ENCODE results near the gene RBM5.
A peak's percentile ranks its signal among the peaks of the same experiment; 100 is the strongest.

RBM5 gene

GRCh38 chr3:50121072-50122032 is 32.6 kb downstream of the RBM5 start:
- DNase-seq (ENCODE audit: low spot score) = peak; percentile 85

GRCh38 chr3:50122071-50122470 is 33.4 kb downstream of the RBM5 start:
- no peak for DNase-seq (ENCODE audit: low spot score)

- no peak for DNase-seq (ENCODE audit: low spot score)
These were observed 34.1 kb downstream of the RBM5 start for GRCh38 chr3:50122661-50123391.

- no peak for DNase-seq (ENCODE audit: low spot score)
These were observed 34.8 kb downstream of the RBM5 start for GRCh38 chr3:50123394-50124051.

- no peak for DNase-seq (ENCODE audit: low spot score)
These were observed 35.5 kb downstream of the RBM5 start for GRCh38 chr3:50124052-50124799.

GRCh38 chr3:50124800-50125178 is 36.1 kb downstream of the RBM5 start:
- no peak for DNase-seq (ENCODE audit: low spot score)

- DNase-seq (ENCODE audit: low spot score) = no peak
These were observed 37.0 kb downstream of the RBM5 start for GRCh38 chr3:50125541-50126286.

- no peak for DNase-seq (ENCODE audit: low spot score)
These were observed 37.8 kb downstream of the RBM5 start for GRCh38 chr3:50126287-50127211.

- no peak for DNase-seq (ENCODE audit: low spot score)
These were observed 38.6 kb downstream of the RBM5 start for GRCh38 chr3:50127251-50127691.

- no peak for DNase-seq (ENCODE audit: low spot score)
These were observed 39.3 kb downstream of the RBM5 start for GRCh38 chr3:50128001-50128400.

GRCh38 chr3:50130436-50130835 is 41.7 kb downstream of the RBM5 start:
- DNase-seq (ENCODE audit: low spot score) = no peak

- DNase-seq (ENCODE audit: low spot score) = no peak
These were observed 43.9 kb downstream of the RBM5 start for GRCh38 chr3:50132421-50133282.

- no peak for DNase-seq (ENCODE audit: low spot score)
These were observed 44.5 kb downstream of the RBM5 start for GRCh38 chr3:50133283-50133615.

GRCh38 chr3:50134367-50134766 is 45.6 kb downstream of the RBM5 start:
- no peak for DNase-seq (ENCODE audit: low spot score)

GRCh38 chr3:50135964-50136363 is 47.2 kb downstream of the RBM5 start:
- no peak for DNase-seq (ENCODE audit: low spot score)

- DNase-seq (ENCODE audit: low spot score) = no peak
These were observed 48.1 kb downstream of the RBM5 start for GRCh38 chr3:50136714-50137405.

- DNase-seq (ENCODE audit: low spot score) = no peak
These were observed 48.8 kb downstream of the RBM5 start for GRCh38 chr3:50137531-50137930.

All from left forelimb (tissue), 1 donor.